Mucosa of descending colon (tissue), 3 donors: ENCODE data around the gene RAB38. TPM values are rescaled to one million over a fixed set of nuclear protein-coding genes. Genes with fewer than 3 reads are reported as not detected.

Source experiments
- ATAC-seq: fragments of 200-7000 bp; cut with Tn5 transposase; one replicate; pipeline ENCODE4 v1.9.1; 2020; ENCODE audit warnings: mild to moderate bottlenecking, moderate library complexity
- DNase-seq, 3 donors: peaks; one replicate each; pipeline ENCODE4 v3.0.0-alpha.2; 2020
- H3K36me3 ChIP-seq: fragments of 200-600 bp; one replicate; pipeline ENCODE4 v1.8.0; 2021; ENCODE audit warnings: low read depth, mild to moderate bottlenecking
- H3K4me1 ChIP-seq: fragments of 200-600 bp; one replicate; pipeline ENCODE4 v1.8.0; 2021; ENCODE audit warnings: low read depth, mild to moderate bottlenecking
- H3K4me3 ChIP-seq: fragments of 200-600 bp; one replicate; pipeline ENCODE4 v1.8.0; 2021; ENCODE audit warnings: mild to moderate bottlenecking
- H3K9me3 ChIP-seq: fragments of 200-600 bp; one replicate; pipeline ENCODE4 v1.8.0; 2021; ENCODE audit warnings: mild to moderate bottlenecking
- intact Hi-C, 2 donors: fragments of 100-400 bp; cut with DNase I in 1 of 2; cut with micrococcal nuclease in 1 of 2; formaldehyde crosslinking; loops; one replicate each; pipeline versions ENCODE4 v1.11.0 to v1.11.1; 2022; cut with DNase I, micrococcal nuclease
- total RNA-seq, 3 donors: library from RNA; stranded (reverse); fragmentation: NEBNext Ultra II Directional in 2 of 3; extraction: Animal tissue kit (Norgen Biotek cat#: 25700) in 2 of 3; gene quantifications; one replicate each; pipeline versions ENCODE4 v1.2.1 to v1.2.4, GENCODE V29; 2021 to 2023
- TF ChIP-seq, protein P1 (sequence below): fragments of 200-600 bp; IDR thresholded peaks from one replicate; pipeline ENCODE4 v1.8.0; 2022; ENCODE audit warnings: antibody characterized with exemption, mild to moderate bottlenecking
- donor health status: DM: no; HTN: no; CAD: no; lungs with moderate emphysema.
- donor health status: DM: no; HTN: no; CAD: no.
- donor health status: DM: no; HTN: yes; CAD: no.

Gene RAB38
- total RNA-seq, 3 donors from 2014 or later = 0.98 to 4.1 (median 1.1) TPM

DNA sequence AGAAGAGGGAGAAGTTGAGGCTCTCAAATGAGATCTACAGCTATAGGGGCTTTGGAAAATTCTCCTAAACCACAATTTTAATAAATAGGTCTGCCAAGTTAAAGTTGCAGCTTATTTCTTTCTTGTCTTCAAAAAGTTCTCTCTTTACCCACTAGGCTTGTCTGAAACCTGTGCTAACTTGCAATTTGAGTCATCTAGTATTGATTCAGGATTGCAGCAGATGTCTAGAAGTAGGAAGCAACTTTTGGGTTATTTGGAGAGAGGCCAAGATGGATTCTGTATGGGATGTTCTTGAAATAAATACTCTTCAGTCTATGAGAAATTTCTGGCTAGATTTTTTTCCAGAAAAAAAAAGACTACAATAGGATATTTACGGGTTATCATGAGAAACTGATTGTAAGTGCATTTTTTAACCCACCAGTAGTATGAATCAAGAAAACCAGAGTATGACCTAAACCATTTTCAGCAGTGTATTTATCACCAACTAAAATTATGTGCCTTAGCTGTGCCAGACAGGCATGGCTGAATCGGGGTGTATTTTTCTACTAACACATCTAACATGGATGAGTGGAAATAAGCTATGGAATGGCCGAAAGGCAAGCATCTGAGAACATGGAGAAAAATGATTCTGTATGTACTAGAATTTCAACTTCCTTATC is 4.9 kb upstream of the RAB38 start:
- TF ChIP-seq, protein P1, sequence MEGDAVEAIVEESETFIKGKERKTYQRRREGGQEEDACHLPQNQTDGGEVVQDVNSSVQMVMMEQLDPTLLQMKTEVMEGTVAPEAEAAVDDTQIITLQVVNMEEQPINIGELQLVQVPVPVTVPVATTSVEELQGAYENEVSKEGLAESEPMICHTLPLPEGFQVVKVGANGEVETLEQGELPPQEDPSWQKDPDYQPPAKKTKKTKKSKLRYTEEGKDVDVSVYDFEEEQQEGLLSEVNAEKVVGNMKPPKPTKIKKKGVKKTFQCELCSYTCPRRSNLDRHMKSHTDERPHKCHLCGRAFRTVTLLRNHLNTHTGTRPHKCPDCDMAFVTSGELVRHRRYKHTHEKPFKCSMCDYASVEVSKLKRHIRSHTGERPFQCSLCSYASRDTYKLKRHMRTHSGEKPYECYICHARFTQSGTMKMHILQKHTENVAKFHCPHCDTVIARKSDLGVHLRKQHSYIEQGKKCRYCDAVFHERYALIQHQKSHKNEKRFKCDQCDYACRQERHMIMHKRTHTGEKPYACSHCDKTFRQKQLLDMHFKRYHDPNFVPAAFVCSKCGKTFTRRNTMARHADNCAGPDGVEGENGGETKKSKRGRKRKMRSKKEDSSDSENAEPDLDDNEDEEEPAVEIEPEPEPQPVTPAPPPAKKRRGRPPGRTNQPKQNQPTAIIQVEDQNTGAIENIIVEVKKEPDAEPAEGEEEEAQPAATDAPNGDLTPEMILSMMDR = no peak
- Histone ChIP-seq H3K4me3 (no peak overlapping the region), H3K9me3 (no peaks in the 10 kb centered on the region), H3K36me3 (no peaks in the 10 kb centered on the region), H3K4me1 (no peaks in the 10 kb centered on the region)
- DNase-seq = no peak
- no peak for ATAC-seq
- intact Hi-C loops = no loop called here

DNA sequence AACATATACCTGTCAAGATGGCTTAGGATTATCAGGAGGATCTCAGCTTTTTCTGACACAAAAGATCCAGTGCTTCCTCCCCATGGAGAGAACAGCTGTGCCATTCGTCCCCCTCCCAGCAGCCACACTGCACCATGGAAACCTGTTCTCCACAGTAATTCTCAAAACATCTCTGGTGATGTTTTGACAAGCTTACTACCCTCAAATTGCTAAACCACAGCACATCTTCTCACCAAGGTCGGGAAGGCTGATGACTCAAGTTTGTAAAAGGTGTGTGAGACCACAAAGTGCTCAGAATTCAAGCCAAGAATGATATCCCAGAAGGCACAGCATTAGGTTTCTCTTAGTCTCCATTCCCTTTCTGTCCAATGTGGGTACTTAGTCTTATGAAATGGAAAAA is 3.9 kb upstream of the RAB38 start:
- no peak for DNase-seq
- Histone ChIP-seq H3K4me1 (no peaks in the 10 kb centered on the region), H3K9me3 (no peaks in the 10 kb centered on the region), H3K4me3 (no peak overlapping the region), H3K36me3 (no peaks in the 10 kb centered on the region)
- TF ChIP-seq, protein P1 = no peak
- no peak for ATAC-seq
- intact Hi-C loops = no loop called here

DNA sequence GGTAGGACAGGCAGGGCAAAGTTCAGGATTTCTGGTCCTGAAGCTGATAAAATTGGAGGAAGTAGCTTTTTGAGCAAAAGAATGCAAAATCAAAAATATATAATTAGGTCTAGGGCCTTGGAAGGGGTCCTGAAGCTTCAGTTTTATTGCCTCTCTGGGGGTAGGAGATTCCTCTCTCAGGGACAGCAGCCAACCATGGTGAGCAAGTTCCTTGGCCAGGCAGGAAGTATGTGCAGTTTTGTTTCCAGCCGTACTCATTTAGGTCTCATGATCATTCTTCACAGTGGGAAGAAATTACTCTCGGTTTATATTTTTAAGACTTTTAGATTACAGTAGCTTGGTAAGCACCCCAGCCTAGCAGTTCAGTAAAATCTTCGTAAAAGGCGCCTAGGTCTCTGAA is 2.9 kb upstream of the RAB38 start:
- no peaks in the 10 kb centered on the region for H3K36me3 ChIP-seq
- no peaks in the 10 kb centered on the region for H3K9me3 ChIP-seq
- TF ChIP-seq, protein P1 = no peak
- no peak overlapping the region for H3K4me3 ChIP-seq
- intact Hi-C loops = no loop called here
- ATAC-seq = no peak
- DNase-seq = no peak
- H3K4me1 ChIP-seq = no peaks in the 10 kb centered on the region

DNA sequence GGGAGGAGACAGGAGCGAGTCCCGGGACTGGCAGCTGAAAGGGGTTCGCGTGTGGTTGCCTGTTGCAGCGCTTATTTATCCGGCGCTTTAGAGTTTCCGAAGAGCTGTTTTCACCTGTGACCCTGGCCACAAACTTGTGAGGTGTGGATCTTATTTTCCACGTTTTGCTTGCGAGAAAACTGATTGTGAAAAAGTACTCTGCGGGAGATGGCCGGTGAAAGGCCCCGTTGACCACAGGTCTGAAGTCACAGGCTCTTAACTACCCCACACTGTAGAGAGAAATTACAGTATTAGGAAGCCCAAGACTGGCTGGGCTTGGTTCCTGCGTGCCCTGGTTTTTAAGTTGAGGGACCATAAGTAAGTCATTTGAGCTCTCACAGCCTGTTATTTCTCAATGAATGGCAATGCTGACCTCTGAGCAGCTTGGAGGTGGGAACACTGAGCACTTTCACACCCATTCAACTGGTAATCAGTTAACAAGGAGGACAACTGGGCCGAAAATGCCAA is 379 bp upstream of the RAB38 start:
- intact Hi-C loops = no loop called here
- DNase-seq = no peak
- TF ChIP-seq, protein P1 = no peak
- ATAC-seq = peak; percentile 15
- no peak overlapping the region for H3K4me3 ChIP-seq
- H3K36me3 ChIP-seq = no peaks in the 10 kb centered on the region
- H3K9me3 ChIP-seq = no peaks in the 10 kb centered on the region
- H3K4me1 ChIP-seq = no peaks in the 10 kb centered on the region

DNA sequence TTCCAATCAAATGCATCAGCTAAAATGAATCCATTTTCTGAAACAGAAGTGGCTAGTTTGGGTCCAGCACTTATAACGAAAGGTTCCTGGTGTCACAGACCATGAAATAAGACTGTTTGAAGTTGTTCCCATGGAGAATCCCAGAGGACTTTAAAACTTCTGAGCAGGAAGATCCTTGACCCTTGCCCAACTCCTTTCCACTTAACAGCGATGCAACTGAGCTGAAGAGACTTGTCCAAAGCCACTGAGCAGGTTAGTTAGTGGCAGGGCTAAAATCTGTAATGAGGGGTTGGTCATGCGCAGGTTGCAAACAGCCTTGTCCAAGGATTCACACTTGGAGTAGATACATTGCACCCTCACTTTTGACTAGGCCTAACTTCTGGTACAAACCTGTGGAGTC is 1.3 kb downstream of the RAB38 start:
- no peaks in the 10 kb centered on the region for H3K36me3 ChIP-seq
- intact Hi-C loops = no loop called here
- DNase-seq (no peak), ATAC-seq (no peak)
- H3K9me3 ChIP-seq = no peaks in the 10 kb centered on the region
- H3K4me3 ChIP-seq = no peak overlapping the region
- H3K4me1 ChIP-seq = no peaks in the 10 kb centered on the region
- TF ChIP-seq, protein P1 = no peak
